T-helper 1 cell (primary cell): Measurements from ENCODE around the gene TMEM238.
A peak's percentile ranks its signal among the peaks of the same experiment; 100 is the strongest.

Experiments
- DNase-seq, 5 donors: peaks; one replicate each; pipeline ENCODE4 v3.0.0-alpha.2; 2012 to 2020

The TMEM238 gene

GRCh38 chr19:55377356-55378131, 6.5 kb downstream of the TMEM238 start:
- DNase-seq: no peak

- DNase-seq: no peak
Measured at GRCh38 chr19:55376241-55376933, 7.7 kb downstream of the TMEM238 start, which contains the start of gene TMEM190. Gene TMEM190 (plus strand): TSS chr19:55376826. CDS start chr19:55376854, 28 bp downstream.

GRCh38 chr19:55373993-55374757, 9.9 kb downstream of the TMEM238 start:
- no peak for DNase-seq

GRCh38 chr19:55373306-55373992, 10.6 kb downstream of the TMEM238 start:
- DNase-seq: no peak

- no peak for DNase-seq
Measured at GRCh38 chr19:55372316-55373081, 11.6 kb downstream of the TMEM238 start.

- no peak for DNase-seq
Measured at GRCh38 chr19:55370305-55370988, 13.6 kb downstream of the TMEM238 start, which contains the start of gene IL11. Gene IL11 (minus strand): TSS chr19:55370463. CDS start chr19:55370310, 153 bp downstream.

- DNase-seq: peak in 3 of 5 donors; percentile 21 to 27 (median 25)
Measured at GRCh38 chr19:55369653-55370304, 14.3 kb downstream of the TMEM238 start.

- no peak for DNase-seq
Measured at GRCh38 chr19:55368701-55369563, 15.2 kb downstream of the TMEM238 start.

- DNase-seq: no peak
Measured at GRCh38 chr19:55368106-55368505, 16.0 kb downstream of the TMEM238 start.

- DNase-seq: no peak
Measured at GRCh38 chr19:55366790-55367189, 17.3 kb downstream of the TMEM238 start.

GRCh38 chr19:55365964-55366363, 18.1 kb downstream of the TMEM238 start:
- DNase-seq: no peak

- no peak for DNase-seq
Measured at GRCh38 chr19:55365245-55365644, 18.8 kb downstream of the TMEM238 start.

- DNase-seq: no peak
Measured at GRCh38 chr19:55362990-55363716, 20.9 kb downstream of the TMEM238 start, which contains the start of gene GARIN5B. Gene GARIN5B (minus strand): TSS chr19:55363260. CDS start chr19:55363066, 194 bp downstream.

- no peak for DNase-seq
Measured at GRCh38 chr19:55362174-55362989, 21.7 kb downstream of the TMEM238 start.

- DNase-seq: no peak
Measured at GRCh38 chr19:55360902-55361301, 23.2 kb downstream of the TMEM238 start.

GRCh38 chr19:55358943-55359908, 24.9 kb downstream of the TMEM238 start:
- DNase-seq: no peak

GRCh38 chr19:55358493-55358892, 25.6 kb downstream of the TMEM238 start:
- DNase-seq: no peak
